A549 treated with ZK216348 at 1 μM for 4 hours (cell line): ENCODE data around the gene EMILIN3. TPM values are rescaled to one million over a fixed set of nuclear protein-coding genes. Genes with fewer than 3 reads are reported as not detected.

Source experiments
- total RNA-seq: library from RNA; stranded (reverse); fragments of 200-300 nt; extraction: Qiagen RNA extraction; gene quantifications from 5 replicates; pipeline ENCODE4 v1.2.3, GENCODE V29; 2022; ENCODE audit warnings: low read depth

EMILIN3 gene, protein sequence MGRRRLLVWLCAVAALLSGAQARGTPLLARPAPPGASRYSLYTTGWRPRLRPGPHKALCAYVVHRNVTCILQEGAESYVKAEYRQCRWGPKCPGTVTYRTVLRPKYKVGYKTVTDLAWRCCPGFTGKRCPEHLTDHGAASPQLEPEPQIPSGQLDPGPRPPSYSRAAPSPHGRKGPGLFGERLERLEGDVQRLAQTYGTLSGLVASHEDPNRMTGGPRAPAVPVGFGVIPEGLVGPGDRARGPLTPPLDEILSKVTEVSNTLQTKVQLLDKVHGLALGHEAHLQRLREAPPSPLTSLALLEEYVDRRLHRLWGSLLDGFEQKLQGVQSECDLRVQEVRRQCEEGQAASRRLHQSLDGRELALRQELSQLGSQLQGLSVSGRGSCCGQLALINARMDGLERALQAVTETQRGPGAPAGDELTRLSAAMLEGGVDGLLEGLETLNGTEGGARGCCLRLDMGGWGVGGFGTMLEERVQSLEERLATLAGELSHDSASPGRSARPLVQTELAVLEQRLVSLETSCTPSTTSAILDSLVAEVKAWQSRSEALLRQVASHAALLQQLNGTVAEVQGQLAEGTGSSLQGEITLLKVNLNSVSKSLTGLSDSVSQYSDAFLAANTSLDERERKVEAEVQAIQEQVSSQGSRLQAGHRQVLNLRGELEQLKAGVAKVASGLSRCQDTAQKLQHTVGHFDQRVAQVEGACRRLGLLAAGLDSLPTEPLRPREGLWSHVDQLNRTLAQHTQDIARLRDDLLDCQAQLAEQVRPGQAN
- total RNA-seq: 0.11 to 0.49 TPM (median 0.46 TPM) in 5 replicates

DNA sequence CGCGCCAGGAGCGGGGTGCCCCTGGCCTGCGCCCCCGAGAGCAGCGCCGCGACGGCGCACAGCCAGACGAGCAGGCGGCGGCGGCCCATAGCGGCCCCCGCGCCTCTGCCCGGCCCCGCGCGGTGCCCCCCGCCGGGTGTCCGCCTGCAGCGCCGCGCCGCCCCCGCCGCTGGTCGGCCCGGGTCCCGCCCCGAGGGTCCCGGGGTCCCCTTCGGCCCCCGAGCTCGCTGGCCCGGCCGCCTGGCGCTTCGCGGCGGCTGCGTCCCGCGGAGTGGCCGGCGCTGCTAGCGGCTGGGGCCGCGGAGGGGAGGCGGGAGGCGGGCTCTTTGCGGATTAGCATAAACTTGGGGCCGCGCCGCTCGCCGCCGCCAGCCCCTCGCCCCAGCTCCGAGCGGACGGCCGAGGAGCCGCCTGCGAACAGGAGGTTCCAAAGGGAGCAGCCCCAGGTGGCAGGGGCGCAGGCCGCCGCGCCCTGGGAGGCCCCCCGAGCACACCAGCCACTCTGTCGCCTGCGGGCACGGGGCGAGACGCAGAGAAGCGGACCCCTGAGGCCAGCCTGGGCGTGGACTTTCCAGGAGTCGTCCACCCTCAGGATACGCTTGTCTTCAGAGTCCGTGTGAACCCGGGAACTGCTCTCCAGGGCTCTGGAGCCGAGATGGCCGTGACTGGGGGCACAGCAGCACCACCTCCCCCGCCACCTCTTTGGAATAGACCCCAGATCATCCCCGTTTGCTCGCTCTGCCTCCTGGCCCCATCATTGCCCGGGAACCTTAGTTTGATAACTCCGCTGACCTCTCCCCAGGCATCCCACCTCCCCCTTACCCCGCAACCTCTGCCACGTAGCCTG, at the start of gene EMILIN3:
Gene EMILIN3, minus strand, starts transcription at position 273 of the 847 bp plus-strand sequence. Its CDS starts 184 bp downstream, at position 89.

DNA sequence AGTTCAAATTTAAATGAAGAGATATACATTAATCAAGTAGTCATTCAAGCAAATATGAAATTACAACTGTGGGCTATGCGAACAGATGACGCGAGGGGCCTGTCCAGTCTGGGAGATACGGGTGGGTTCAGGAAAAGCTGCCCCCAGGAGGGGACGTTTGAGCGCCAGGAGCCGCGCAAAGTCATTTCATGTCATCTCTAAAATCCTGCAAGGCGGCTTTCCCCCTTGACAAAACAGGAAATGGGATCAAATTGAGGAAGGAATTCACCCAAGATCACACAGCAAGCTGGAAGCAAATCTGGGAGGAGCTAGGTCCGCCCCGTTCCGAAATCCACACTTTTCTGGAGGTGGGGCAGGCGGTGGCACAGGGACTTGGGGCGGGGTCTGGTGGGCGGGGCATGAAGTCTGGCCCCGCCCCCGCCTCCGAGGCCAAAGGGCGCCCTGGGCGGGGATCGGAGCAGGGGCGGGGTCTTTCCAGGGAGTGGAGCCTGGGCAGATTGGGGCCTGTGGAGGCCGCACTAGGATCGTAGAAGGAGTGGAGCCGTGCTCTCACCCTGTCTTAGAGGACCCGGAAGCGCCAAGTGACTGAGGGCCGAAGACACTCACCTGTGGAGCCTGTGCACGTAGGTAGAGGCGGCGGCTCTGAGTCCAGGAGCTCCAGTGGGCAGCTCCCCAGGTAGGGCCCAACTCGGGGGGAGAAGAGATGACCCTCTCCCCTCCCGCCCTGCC, 26.1 kb downstream of the EMILIN3 start, which contains the start of gene LPIN3:
Gene LPIN3, plus strand, starts transcription at position 495 of the 729 bp plus-strand sequence. CDS start 4,983 bp downstream, outside the sequence.

DNA sequence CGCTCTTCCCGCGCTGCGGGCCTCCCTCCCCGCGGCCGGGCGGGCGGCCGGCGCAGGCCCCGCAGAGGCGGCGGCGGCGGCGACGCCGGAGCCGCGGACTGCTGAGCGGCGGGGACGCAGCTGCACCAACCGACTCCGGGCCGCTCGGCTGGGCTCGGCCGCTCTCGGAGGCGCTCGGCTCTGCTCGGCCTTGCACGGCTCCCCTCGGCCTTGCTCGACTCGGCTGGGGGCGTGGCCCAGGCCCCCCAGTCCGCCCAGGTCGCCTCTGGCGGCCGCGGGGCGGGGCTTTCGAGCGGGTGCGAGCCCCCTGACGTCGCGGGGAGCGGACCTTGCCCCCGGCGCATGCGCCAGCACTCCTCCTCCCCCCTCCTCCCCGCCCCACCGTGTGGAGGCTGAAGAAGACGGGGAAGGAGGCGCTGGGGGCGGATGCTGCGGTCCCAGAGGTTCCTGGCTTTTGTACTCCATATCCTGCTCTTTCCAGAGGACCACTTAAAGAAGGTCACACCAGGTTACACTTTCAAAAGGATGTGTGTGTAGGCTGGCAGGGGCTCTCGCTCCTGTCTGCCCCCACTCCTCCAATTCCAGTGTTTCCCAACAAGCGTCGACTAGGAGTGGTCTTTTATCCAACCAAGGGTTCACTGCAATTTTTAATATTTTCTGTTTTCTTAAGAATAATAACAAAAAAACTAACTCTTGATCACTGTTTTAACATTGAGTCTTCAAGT, 48.9 kb downstream of the EMILIN3 start, which contains the start of gene ZHX3:
Gene ZHX3, minus strand, starts transcription at position 186 of the 725 bp plus-strand sequence. CDS start 112,815 bp downstream, outside the sequence.

Other genes with a start within 250 kb of the EMILIN3 start
- gene PLCG1, start 229.3 kb downstream of the EMILIN3 start, total RNA-seq: 35.2 to 46.0 TPM (median 38.9 TPM) in 5 replicates
- gene ZHX3, start 49.1 kb downstream of the EMILIN3 start, total RNA-seq: 4.9 to 15.4 TPM (median 7.6 TPM) in 5 replicates
- gene LPIN3, start 26.0 kb downstream of the EMILIN3 start, total RNA-seq: 7.9 to 16.8 TPM (median 12.7 TPM) in 5 replicates